RWPE2 (cell line): ENCODE results near the gene PHOSPHO1.
"Not testable (repeated sequence)": the region's sequence is repeated elsewhere in the genome, so short reads cannot be mapped to it uniquely, and the experiment has no call there.

Experiments used
- ATAC-seq: fragments of 200-7000 bp; cut with Tn5 transposase; 3 replicates; pipeline ENCODE4 v1.9.1; 2021; ENCODE audit warnings: low read depth
- DNase-seq: peaks from one replicate; pipeline ENCODE4 v3.0.0-alpha.2; 2020; ENCODE audit warnings: low spot score
- H3K27ac ChIP-seq: fragments of 450-650 bp; 2 replicates; pipeline ENCODE4 v1.5.1; 2017; ENCODE audit warnings: mild to moderate bottlenecking; ENCODE audit not compliant: poor library complexity, severe bottlenecking
- H3K27me3 ChIP-seq: fragments of 250-450 bp; sonication (Bioruptor Pico); 2 replicates; pipeline ENCODE4 v1.5.1; 2021; ENCODE audit warnings: mild to moderate bottlenecking, moderate library complexity; ENCODE audit not compliant: insufficient read depth, poor library complexity, severe bottlenecking
- H3K36me3 ChIP-seq: fragments of 250-450 bp; sonication (Bioruptor Pico); 2 replicates; pipeline ENCODE4 v1.5.1; 2020; ENCODE audit warnings: low read depth, mild to moderate bottlenecking, moderate library complexity
- H3K4me1 ChIP-seq: fragments of 250-450 bp; sonication (Bioruptor Pico); 2 replicates; pipeline ENCODE4 v1.5.1; 2021; ENCODE audit warnings: mild to moderate bottlenecking, moderate library complexity; ENCODE audit not compliant: insufficient read depth, poor library complexity, severe bottlenecking
- H3K4me3 ChIP-seq: fragments of 250-450 bp; sonication (Bioruptor Pico); 2 replicates; pipeline ENCODE4 v1.5.1; 2021; ENCODE audit warnings: mild to moderate bottlenecking, moderate library complexity; ENCODE audit not compliant: severe bottlenecking
- H3K9me3 ChIP-seq: fragments of 250-450 bp; sonication (Bioruptor Pico); 2 replicates; pipeline ENCODE4 v1.5.1; 2021; ENCODE audit warnings: mild to moderate bottlenecking, moderate library complexity; ENCODE audit not compliant: severe bottlenecking
- CTCF ChIP-seq: fragments of 450-650 bp; IDR thresholded peaks from one replicate; pipeline ENCODE4 v1.5.1; 2017; ENCODE audit warnings: mild to moderate bottlenecking, moderate library complexity; ENCODE audit not compliant: poor library complexity, severe bottlenecking

PHOSPHO1 gene

GRCh38 chr17:49180303-49180702 is 50.3 kb downstream of the PHOSPHO1 start:
- no peaks in the 10 kb centered on the region for H3K27me3 ChIP-seq
- H3K4me1 ChIP-seq: no peaks in the 10 kb centered on the region
- peak; percentile 80 for TF ChIP-seq CTCF
- no peaks in the 10 kb centered on the region for H3K36me3 ChIP-seq
- no peak for DNase-seq
- H3K4me3 ChIP-seq: no peak overlapping the region
- H3K27ac ChIP-seq: no peak overlapping the region
- H3K9me3 ChIP-seq: peaks cover 10% of the 10 kb centered on the region
- no peak for ATAC-seq

GRCh38 chr17:49175978-49176377 is 54.6 kb downstream of the PHOSPHO1 start:
- ATAC-seq, DNase-seq, H3K36me3 ChIP-seq, H3K27me3 ChIP-seq, H3K9me3 ChIP-seq, H3K27ac ChIP-seq, H3K4me3 ChIP-seq, H3K4me1 ChIP-seq: not testable (repeated sequence)
